ENCODE measurements around the gene MICU1. TPM values are rescaled to one million over a fixed set of nuclear protein-coding genes. Genes with fewer than 3 reads are reported as not detected.
"Not testable (repeated sequence)": the region's sequence is repeated elsewhere in the genome, so short reads cannot be mapped to it uniquely, and the experiment has no call there.

MICU1 gene
- total RNA-seq, 1 experiment from 2014 or later, result 53.7 TPM

- no peak for DNase-seq (ENCODE audit: low read depth)
These were observed 180.0 kb downstream of the MICU1 start for GRCh38 chr10:72445851-72446250.

DNA sequence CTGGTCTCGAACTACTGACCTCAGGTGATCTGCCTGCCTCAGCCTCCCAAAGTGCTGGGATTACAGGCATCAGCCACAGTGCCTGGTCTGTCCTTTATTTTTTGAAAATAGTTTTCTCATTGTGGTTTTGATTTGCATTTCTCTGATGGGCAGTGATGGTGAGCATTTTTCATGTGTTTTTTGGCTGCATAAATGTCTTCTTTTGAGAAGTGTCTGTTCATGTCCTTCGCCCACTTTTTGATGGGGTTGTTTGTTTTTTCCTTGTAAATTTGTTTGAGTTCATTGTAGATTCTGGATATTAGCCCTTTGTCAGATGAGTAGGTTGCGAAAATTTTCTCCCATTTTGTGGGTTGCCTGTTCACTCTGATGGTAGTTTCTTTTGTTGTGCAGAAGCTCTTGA, 182.9 kb downstream of the MICU1 start:
- DNase-seq (ENCODE audit: low read depth), result not testable (repeated sequence)

DNA sequence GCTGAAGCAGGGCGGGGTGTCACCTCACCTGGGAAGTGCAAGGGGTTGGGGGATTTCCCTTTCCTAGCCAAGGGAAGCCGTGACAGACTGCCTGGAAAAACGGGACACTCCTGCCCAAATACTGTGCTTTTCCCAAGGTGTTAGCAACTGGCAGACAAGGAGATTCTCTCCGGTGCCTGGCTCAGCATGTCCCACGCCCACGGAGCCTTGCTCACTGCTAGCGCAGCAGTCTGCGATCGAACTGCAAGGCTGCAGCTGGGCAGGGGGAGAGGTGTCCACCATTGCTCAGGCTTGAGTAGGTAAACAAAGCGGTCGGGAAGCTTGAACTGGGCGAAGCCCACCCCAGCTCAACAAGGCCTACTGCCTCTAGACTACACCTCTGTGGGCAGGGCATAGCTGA, 190.3 kb downstream of the MICU1 start:
- no peak for DNase-seq (ENCODE audit: low read depth)

- not testable (repeated sequence) for DNase-seq (ENCODE audit: low read depth)
These were observed 194.9 kb downstream of the MICU1 start for GRCh38 chr10:72430936-72431335.

GRCh38 chr10:72429931-72430330, 195.9 kb downstream of the MICU1 start:
- no peak for DNase-seq (ENCODE audit: low read depth)

DNA sequence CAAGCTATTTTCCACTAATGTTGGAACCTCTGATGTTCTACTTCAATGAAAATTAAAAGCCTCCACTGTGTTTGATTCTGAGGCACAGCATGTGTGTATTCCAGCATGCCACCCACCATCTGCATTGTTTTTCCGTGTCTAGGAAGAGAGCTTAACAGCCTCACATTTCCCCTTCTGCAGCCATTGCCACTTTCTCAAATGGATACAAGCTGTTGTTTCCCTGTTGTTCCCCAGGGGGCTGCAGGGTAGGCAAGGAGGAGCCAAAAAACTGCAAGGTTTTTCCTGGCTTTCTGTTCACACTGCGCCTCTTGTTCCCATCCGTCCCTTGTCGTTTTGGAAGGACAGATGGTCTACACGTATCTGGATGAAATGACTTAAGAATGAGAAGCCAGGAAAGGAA, 198.9 kb downstream of the MICU1 start:
- DNase-seq (ENCODE audit: low read depth), result no peak

- no peak for DNase-seq (ENCODE audit: low read depth)
These were observed 200.7 kb downstream of the MICU1 start for GRCh38 chr10:72425133-72425532.

DNA sequence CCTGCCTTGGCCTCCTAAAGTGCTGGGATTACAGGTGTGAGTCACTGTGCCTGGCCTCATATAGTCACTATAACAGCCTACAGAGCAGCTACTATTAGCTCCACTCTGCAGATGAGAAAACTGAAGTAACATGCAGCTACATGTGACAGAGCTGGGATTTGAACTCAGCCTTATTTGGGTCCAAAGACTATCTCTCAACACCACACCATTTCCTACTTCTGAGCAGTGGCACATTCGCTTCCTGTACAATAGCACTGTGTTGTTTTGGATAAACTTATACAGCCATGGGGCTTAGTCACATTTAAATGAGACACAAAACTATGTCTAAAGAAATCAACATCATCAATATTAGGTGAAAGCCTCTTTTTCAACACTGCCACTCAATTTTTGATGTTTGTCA, 201.3 kb downstream of the MICU1 start:
- no peak for DNase-seq (ENCODE audit: low read depth)

DNA sequence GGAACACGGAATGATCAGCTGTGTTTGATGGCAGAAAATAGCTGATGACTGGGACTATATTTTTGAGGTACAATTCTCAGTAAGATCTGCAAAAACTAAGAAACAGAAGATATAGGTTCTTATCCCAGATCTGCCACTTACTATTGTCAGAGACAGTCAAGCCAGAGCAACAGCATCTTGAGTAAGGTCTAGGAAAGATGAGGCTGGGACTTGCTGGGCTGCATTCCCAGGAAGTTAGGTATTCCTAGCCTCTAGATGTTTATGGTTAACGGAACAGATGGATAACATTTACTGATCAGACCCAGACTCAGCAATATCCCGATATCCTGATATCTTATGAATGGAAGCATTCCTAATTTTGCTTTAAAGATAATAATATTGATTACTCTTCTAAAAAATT, 202.5 kb downstream of the MICU1 start:
- no peak for DNase-seq (ENCODE audit: low read depth)

DNA sequence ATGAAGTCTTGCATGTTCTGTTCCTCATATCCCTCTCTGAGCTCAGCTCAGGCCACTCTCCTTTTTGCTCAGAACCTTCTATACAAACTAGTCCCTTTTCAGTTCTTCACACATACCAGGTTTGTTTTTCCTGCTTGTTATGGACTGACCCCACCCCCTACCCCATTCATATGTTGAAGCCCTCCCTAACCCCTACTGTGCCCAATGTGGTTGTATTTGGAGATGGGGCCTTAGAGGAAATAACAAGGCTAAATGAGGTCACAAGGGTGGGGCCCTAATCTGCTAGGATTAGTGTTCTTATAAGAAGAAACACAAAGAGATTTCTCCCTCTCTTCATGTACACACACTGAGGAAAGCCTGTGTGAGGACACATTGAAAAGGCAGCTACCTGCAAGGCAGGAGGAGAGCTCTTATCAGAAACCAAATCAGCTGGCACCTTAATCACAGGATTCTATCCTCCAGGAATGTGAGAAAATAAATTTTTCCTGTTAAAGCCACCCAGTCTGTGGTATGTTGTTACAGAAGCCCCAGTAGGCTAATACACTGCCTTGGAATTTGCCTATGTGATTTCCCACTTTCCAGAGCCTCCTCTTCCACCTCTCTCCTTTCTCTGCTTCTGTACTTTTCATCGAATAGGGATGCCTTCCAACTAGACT, 203.9 kb downstream of the MICU1 start:
- no peak for DNase-seq (ENCODE audit: low read depth)

DNA sequence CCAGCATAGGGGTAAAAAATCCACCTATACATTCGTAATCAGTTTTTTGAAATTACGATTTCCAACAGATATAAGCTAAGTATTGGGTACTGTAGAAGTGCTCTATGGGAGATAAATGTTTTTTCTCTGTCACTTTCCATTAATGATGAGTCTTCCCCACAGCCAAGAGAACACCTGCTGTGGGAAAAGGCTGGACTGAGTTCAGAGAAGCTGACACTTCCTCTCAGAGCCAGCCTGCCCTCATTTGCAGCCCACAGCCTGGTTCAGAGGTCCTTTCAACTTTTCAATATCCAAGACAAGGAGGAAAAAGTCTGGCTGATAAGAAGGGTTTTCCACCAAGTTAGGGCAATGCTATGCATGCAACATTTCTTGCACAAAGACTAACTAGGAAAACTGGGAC, 206.6 kb downstream of the MICU1 start:
- no peak for DNase-seq (ENCODE audit: low read depth)

- no peak for DNase-seq (ENCODE audit: low read depth)
These were observed 207.2 kb downstream of the MICU1 start for GRCh38 chr10:72418679-72419078.

- no peak for DNase-seq (ENCODE audit: low read depth)
These were observed 207.9 kb downstream of the MICU1 start for GRCh38 chr10:72417971-72418370.

DNA sequence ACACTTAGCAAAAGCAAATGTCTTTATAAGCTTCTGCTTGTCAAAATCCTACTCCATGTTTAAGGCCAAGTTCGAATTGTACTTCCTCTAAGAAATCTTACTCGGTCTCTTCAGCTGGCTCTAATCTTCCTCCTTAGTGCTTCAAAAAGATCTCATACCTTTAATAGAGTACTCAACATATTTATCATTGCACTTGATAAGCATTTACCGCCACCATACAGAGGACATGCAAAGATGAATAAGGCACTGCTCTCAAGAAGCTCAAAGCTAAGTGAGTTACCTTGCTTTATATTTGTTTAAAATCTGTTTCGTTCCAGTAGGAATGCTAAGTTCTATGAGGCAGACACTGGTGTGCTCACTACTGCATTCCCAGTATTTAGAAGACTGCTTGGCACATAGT, 209.2 kb downstream of the MICU1 start:
- no peak for DNase-seq (ENCODE audit: low read depth)

- no peak for DNase-seq (ENCODE audit: low read depth)
These were observed 211.2 kb downstream of the MICU1 start for GRCh38 chr10:72414642-72415041.

DNA sequence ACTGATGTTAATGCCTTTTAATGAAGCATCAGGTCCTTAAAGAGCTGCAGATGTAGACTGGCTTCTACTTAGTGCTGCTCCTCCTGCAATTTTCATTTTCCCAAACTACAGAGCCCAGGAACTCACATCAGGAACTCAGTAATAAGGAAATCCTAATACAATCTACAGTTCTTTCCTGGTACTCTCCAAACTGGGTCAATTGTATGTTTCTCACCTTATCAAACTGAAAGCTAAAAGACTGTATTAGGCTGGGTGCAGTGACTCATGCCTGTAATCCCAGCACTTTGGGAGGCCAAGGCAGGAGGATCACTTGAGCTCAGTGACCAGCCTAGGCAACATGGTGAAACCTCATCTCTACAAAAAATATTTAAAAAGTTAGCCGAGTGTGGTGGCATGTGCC, 216.7 kb downstream of the MICU1 start:
- no peak for DNase-seq (ENCODE audit: low read depth)

DNA sequence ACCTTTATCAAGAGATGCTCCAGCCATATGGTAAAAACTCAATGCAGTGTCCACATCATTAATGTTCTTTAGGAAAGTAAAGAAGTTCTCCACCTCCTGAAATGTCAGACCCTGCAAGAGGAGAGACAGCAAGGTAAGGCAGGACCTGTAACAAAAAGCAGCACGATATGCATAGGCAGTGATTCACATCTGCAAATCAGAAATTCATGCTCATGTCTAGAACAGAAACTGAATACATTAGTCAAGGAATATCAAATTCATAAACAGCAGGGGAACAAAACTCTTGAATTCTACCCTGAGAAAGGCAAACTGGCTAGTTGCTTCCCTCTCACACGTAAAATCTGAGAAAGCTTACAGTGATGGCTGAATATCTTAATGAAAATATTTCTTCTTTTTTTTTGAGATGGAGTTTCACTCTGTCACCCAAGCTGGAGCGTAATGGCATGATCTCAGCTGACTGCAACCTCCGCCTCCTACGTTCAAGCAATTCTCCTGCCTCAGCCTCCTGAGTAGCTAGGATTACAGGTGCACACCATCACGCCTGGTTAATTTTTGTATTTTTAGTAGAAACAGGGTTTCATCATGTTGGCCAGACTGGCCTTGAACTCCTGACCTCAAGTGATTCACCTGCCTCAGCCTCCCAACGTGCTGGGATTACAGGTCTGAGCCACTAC, 217.8 kb downstream of the MICU1 start:
- no peak for DNase-seq (ENCODE audit: low read depth)

DNA sequence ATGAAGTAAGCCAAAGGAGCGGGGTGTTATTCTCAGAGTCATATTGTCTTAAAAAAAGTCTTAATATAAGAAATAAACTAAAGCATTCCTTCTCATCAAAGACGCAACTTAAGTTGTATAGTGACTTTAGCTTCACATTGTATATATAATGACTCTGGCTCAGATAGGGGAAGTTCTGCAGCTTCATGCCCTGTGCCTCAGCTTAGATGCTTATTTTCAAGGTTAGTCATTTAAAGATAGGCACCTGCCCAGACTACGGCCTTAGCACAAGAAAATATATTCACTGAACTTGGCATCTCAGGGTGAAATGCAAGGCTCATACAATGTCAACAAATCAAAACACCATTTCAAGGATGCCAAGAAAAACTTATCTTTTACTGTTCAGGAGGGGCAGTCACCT, 218.4 kb downstream of the MICU1 start:
- DNase-seq (ENCODE audit: low read depth), result no peak

DNA sequence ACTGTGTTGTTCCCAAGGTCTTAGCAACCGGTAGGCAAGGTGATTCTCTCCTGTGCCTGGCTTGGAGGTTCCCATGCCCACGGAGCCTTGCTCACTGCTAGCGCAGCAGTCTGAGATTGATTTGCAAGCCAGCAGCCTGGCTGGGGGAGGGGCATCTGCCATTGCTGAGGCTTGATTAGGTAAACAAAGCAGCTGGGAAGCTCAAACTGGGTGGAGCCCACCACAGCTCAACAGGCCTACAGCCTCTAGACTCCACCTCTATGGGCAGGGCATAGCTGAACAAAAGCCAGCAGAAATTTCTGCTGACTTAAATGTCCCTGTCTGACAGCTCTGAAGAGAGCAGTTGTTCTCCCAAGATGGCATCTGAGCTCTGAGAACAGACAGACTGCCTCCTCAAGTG, 230.3 kb downstream of the MICU1 start:
- not testable (repeated sequence) for DNase-seq (ENCODE audit: low read depth)

GRCh38 chr10:72392571-72392970, 233.3 kb downstream of the MICU1 start:
- DNase-seq (ENCODE audit: low read depth), result no peak

GRCh38 chr10:72390764-72391163, 235.1 kb downstream of the MICU1 start:
- no peak for DNase-seq (ENCODE audit: low read depth)

- no peak for DNase-seq (ENCODE audit: low read depth)
These were observed 236.2 kb downstream of the MICU1 start for GRCh38 chr10:72389716-72390115.

DNA sequence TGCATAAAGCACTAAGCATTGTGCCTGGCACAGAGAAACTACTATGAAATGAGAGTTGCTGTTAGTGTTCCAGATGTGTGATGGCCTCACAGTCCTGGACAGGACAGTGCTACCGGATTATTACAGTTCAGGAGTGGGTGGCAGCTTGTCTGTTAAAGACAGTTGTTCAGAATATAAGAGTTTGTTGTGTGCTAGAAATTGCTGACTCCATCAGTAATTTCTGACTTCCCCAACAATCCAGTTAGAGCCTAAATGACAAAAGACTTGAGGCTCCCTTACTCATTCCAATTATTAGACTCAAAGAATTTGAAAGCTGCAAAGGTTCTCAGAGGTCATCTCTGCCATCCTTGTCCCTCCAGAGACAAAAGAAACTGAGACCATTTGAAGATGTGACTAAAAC, 236.9 kb downstream of the MICU1 start:
- DNase-seq (ENCODE audit: low read depth), result no peak

- no peak for DNase-seq (ENCODE audit: low read depth)
These were observed 237.8 kb downstream of the MICU1 start for GRCh38 chr10:72388062-72388461.
